CD4-positive, alpha-beta T cell treated with Interleukin-2 at 100 ng/mL for 4 hours (primary cell): Measurements from ENCODE around the gene COL4A2.

ENCODE experiments used
- DNase-seq: peaks from one replicate; pipeline ENCODE4 v3.0.0-alpha.2; 2020; ENCODE audit warnings: low spot score

The COL4A2 gene

GRCh38 chr13:110290153-110290552, 16.9 kb upstream of the COL4A2 start:
- no peak for DNase-seq

DNA sequence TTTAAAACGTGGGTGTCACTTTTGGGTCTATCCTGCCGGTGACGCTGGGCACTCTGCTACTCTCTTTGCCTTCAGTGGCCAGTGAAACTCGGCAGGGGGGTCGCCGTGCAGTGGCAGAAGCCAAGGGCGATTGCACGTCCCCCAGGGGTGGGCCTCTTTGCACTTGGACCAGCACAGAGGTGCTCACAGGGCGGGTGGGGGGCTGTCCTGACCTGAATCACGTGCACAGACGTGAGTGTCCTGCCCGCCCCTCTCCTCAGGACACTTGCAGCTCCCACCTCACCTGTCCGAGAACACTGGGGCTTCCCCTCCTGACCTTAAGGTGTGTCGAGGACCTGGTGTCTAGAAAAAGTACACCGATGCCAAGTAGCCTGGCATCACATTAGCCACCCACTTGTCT, 16.3 kb upstream of the COL4A2 start:
- DNase-seq: no peak

- DNase-seq: no peak
Measured at GRCh38 chr13:110291286-110291685, 15.8 kb upstream of the COL4A2 start.

DNA sequence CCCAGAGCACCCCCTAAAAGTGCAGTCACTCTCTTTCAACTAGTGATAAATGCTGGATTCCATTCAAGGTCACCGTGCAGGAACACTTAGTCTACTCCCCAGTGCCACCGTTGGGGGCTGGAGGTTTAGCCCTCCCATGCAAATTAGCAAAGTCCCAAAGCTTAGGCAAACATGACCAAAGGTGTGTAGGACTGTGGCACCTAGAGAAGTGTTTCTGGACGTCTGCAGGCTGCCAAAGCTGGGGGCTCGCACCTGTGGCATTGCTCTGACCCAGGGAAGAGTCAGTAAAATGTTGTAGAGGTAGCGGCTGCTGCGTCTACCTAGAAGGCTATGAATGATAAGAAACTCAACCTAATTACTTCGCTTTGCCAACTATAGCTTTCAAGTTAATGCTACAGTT, 14.0 kb upstream of the COL4A2 start:
- DNase-seq: no peak

DNA sequence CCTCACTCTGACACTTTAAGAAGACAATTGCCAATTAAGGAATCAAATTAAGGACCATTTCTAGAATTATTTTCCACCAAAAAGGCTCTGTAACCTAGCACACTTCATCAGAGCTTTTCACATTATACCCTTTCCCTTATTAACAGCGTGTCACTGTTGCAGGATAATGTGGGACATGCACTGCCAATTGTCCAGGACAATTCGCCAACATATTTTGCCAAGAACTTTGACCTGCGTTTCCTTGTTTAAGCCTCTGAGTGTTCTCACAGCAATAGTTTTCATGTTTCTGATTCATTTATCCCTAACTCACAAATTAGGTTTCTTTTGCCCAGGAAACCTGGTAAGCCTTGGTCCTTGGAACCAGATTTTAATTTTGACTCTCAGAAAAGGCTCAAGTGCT, 13.4 kb upstream of the COL4A2 start:
- no peak for DNase-seq

GRCh38 chr13:110294146-110294545, 12.9 kb upstream of the COL4A2 start:
- no peak for DNase-seq

- no peak for DNase-seq
Measured at GRCh38 chr13:110294622-110295021, 12.5 kb upstream of the COL4A2 start.

- DNase-seq: no peak
Measured at GRCh38 chr13:110297011-110297410, 10.1 kb upstream of the COL4A2 start.

DNA sequence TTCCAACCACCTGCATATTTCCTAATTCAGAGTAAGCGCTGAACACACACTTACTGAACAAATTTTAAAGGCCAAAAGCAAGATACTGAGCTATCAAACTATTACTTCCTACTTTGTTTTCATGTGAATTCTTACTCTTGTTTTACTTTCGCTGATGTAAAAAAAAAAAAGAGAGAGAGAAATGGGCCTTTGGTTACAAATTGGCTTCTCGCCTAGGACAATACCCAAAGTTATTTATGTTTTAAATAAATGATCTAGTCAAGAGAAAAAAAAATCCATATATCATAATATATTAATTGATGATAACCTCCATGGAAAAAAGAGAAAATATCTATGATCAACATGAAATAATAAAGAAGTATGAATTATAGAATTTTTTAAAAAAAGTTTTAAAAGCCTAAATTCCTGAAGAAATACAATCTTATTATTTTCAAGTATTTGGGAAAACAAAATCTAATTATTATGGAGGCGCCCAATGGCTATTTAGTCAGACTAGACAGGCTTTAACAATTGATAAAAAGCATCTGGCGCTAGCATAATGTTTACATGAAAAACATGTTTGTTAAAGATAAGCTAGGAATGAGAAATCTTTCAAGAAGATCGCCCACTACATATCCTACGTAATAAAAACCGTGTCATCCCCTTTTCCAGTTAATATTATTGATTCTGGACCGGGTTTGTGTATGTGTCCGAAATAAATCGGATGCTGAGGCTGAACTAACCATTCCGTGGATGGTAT, 9.1 kb upstream of the COL4A2 start:
- DNase-seq: no peak

- DNase-seq: no peak
Measured at GRCh38 chr13:110298505-110299282, 8.4 kb upstream of the COL4A2 start.

GRCh38 chr13:110299283-110299840, 7.7 kb upstream of the COL4A2 start:
- DNase-seq: no peak

GRCh38 chr13:110300090-110300815, 6.8 kb upstream of the COL4A2 start:
- DNase-seq: no peak

DNA sequence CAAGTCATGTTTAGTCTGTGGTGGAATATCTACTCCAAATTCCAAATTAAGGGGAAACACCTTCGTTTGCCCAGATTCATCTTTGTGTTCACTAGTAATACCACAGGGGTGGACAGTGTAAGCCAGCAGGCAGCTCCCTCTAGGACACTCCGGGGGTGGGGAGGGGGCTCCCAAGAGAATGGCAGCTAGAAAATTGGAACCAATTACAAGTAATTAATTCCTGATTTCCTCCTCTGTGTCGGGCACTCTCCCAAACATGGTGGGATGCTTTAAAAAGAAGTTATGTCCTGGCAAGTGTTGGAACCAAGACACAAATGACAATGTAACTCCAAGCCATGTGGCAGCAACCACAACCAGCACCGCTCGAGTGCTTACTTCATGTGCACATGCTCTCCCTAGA, 6.0 kb upstream of the COL4A2 start:
- DNase-seq: no peak

DNA sequence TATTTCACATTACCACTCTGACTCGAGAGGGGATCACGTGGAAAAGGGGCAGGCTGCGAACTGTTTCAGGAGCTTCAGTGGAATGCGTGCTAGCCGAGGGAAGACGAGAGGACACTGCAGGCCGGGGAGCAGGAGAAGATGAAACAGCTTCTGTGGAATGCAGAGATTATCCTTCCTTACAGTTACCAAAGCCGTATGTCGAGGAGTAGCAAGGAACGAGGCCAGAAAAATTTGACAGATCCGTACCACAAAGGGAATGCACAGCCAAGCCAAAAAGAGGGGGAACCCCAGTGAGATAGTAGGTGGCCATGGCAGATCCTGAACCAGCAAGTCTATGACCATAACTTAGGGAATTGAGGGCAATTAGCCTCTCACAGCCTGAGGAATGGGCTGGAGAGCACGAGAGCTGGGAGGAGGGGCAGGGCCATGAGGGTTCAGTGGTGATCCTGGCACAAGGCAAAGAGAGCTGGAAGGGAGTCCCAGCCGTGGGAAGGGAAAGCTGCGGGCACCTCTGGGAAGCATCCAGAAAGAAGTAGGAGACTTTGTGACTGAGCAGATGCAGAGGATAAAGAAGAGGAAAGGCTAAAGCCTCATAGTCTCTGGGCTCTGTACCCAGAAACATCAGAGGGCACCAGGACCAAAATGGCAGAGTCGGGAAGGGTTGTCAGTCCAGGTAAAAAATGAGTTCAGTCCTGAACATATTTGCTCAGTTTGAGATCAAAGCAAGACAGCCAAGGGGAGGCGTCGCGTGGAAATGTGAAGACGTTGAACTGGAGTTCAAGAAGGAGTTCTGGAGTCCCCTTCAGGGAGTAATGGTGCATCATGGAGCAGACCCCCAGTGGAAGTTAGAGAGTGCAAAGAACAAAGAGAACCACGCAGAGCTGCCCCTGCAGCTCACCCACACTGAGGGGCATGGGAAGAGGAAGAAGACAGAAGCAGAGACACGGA, 5.2 kb upstream of the COL4A2 start:
- DNase-seq: no peak

DNA sequence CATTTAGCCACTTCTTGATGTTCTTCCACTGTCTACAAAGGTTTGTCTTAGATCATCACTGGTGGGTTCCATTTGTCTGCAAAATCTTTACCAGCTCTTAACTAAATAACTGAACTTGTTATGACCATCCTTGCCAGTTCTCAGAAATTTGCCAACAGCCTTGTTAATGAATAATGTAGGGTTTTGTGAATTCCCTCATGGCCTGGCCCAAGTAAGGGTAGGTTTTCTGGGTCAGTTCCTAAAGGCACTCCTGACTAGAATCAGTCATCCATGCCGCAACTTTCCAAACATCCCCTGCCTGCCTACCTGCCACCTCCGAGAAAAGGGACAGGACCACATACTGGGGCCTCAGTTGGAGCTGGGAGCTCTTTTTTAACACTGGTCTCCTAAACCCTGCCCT, 4.1 kb upstream of the COL4A2 start:
- no peak for DNase-seq

DNA sequence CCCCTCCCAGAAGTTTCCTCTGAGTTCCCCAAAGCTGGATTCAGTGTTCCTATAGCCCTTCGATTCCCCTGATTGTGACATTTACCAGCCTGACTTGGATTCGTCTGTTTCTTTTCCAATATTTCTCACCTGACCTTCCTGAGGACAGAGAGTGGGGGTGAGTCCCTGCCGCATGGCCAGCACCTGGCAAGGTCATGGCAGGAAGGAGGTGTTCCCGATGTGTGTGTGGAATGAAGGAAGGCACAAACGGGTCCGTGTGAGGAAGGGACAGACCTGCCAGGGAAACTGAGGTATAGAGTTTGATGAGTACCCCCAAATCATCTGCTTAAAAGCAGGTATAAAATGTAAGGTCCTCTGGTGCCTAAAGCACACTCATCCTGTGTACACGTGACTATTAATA, 3.4 kb upstream of the COL4A2 start:
- DNase-seq: no peak

DNA sequence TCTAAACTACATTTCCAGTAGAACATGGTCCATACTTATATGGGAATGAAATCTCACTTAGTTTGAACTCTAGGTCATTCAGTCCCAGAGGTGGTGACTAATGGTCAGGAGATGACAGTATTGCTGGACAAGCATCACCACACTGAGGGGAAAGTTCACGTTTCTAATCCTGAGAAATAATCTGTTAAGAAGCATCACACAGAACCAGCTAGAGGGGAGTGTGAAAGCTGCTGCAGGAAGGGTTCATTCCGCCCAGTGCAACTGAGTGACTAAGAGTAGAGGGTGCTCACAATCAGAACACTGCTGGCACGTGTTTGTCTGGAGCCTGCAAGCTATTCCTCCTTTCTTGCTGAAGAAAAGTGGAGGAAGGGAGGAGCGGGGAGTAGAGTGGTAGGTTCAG, 2.8 kb upstream of the COL4A2 start:
- DNase-seq: no peak

DNA sequence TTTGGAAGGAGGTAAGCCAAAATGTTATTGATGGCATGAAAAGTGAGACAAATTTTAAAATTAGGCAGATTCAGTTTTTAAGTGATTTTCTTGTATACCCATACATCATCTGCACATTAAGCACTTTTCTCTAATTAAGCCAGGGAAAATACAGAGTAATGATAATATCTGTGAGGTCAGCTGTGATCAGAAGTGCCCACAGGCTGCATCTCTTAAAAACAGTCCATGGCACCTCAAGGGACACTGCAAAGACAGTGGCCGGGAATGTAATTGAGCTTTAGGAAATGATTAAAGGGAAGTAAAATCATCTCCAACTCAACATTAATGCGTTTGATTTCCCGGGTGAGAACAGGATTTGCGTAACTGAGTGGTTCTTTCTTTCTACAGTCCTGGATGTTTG, 2.1 kb upstream of the COL4A2 start:
- no peak for DNase-seq

DNA sequence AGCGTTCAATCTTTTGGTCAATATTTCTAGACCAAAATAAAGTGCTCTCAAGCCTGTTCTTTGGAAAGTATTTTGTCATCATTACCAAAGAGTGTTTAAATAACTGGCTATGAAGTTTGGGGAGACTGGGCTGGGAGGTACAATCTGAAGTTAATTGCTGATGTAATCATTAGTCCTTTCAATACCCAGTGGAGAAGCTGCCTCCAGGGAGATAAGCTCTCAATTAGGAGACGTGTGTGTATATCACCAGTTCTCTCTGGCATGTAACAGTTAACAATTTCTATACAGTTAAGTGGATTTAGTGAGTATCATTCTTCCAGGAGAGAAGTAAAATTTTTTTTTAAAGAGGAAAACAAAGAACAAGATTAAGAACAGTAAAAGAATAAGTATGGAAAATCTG, 1.5 kb upstream of the COL4A2 start:
- no peak for DNase-seq

DNA sequence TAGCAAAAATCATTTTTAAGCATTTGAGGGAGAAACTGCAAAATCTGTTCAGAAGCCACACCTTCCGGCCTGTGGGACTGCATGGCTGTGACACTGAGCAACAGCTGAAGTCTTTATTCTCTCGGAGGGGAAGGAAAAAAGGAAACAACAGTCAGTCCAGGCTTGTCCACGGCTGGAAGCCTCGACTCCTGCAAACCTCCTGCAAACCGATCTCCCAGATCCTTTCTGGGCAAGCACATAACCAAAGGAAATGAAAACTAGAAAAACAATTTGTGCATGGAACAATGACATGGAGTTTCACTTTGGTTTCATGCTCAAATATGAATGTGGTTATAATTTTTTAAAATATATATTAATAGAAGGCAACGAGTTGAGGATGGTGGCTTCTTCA, 1.1 kb upstream of the COL4A2 start:
- no peak for DNase-seq

GRCh38 chr13:110306340-110306959, 634 bp upstream of the COL4A2 start:
- DNase-seq: no peak
